ENCODE measurements around the gene GPRIN1. TPM values are rescaled to one million over a fixed set of nuclear protein-coding genes. Genes with fewer than 3 reads are reported as not detected.

GPRIN1 gene
- polyA plus RNA-seq, 1 of the 3 experiments (the other 2 are of a cell fraction), result 6.6 TPM

DNA sequence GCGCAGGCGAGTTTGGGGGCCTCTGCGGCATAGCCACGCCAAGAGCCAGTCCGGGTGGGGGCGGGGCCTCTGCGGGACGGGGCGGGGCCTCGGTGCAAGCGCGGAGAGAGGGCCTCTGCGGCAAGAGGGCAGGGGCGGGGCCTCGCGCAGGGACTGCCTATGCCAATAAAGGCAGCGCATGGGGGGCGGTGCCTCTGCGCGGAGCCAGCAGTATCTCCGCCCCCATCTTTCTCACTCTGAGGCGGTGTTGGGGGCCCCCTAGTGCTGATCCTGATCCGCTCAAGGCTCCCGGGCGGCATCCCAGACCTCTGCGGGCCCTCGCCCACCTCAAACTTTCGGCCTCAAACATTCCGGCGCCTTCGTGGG is 9.2 kb upstream of the GPRIN1 start (continued):
- TF ChIP-seq YY1 (IDR thresholded peaks at IDR 0.05; ENCODE audit: low read depth) (no peak), SMC3 (IDR thresholded peaks at IDR 0.05; ENCODE audit: low read depth, low read length) (peak; percentile 71), MEF2A (IDR thresholded peaks at IDR 0.05; ENCODE audit: borderline replicate concordance, low read depth) (no peak), CHD2 (IDR thresholded peaks at IDR 0.05; ENCODE audit: low read length, partially characterized antibody) (peak; percentile 8), FOXJ3 (CRISPR knock-in tag; IDR thresholded peaks at IDR 0.05) (no peak), GATA2 (CRISPR knock-in tag; IDR thresholded peaks at IDR 0.05) (peak; percentile 41; the same call in 1 of the 2 replicates), SIN3A (IDR thresholded peaks at IDR 0.05; ENCODE audit: borderline replicate concordance, low read depth, low read length) (no peak), MXI1 (IDR thresholded peaks at IDR 0.05; ENCODE audit: low read depth, low read length) (no peak), NFIC (IDR thresholded peaks at IDR 0.05; ENCODE audit: borderline replicate concordance) (no peak), TAF1 (IDR thresholded peaks at IDR 0.05; ENCODE audit: borderline replicate concordance, low read depth, low read length) (no peak)
- TF ChIP-seq, protein P1, sequence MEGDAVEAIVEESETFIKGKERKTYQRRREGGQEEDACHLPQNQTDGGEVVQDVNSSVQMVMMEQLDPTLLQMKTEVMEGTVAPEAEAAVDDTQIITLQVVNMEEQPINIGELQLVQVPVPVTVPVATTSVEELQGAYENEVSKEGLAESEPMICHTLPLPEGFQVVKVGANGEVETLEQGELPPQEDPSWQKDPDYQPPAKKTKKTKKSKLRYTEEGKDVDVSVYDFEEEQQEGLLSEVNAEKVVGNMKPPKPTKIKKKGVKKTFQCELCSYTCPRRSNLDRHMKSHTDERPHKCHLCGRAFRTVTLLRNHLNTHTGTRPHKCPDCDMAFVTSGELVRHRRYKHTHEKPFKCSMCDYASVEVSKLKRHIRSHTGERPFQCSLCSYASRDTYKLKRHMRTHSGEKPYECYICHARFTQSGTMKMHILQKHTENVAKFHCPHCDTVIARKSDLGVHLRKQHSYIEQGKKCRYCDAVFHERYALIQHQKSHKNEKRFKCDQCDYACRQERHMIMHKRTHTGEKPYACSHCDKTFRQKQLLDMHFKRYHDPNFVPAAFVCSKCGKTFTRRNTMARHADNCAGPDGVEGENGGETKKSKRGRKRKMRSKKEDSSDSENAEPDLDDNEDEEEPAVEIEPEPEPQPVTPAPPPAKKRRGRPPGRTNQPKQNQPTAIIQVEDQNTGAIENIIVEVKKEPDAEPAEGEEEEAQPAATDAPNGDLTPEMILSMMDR (IDR thresholded peaks at IDR 0.05), result peak; percentile 59
- TF ChIP-seq, protein P2, sequence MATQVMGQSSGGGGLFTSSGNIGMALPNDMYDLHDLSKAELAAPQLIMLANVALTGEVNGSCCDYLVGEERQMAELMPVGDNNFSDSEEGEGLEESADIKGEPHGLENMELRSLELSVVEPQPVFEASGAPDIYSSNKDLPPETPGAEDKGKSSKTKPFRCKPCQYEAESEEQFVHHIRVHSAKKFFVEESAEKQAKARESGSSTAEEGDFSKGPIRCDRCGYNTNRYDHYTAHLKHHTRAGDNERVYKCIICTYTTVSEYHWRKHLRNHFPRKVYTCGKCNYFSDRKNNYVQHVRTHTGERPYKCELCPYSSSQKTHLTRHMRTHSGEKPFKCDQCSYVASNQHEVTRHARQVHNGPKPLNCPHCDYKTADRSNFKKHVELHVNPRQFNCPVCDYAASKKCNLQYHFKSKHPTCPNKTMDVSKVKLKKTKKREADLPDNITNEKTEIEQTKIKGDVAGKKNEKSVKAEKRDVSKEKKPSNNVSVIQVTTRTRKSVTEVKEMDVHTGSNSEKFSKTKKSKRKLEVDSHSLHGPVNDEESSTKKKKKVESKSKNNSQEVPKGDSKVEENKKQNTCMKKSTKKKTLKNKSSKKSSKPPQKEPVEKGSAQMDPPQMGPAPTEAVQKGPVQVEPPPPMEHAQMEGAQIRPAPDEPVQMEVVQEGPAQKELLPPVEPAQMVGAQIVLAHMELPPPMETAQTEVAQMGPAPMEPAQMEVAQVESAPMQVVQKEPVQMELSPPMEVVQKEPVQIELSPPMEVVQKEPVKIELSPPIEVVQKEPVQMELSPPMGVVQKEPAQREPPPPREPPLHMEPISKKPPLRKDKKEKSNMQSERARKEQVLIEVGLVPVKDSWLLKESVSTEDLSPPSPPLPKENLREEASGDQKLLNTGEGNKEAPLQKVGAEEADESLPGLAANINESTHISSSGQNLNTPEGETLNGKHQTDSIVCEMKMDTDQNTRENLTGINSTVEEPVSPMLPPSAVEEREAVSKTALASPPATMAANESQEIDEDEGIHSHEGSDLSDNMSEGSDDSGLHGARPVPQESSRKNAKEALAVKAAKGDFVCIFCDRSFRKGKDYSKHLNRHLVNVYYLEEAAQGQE (IDR thresholded peaks at IDR 0.05; ENCODE audit: low read depth, low read length), result no peak
- TF ChIP-seq, protein P3, sequence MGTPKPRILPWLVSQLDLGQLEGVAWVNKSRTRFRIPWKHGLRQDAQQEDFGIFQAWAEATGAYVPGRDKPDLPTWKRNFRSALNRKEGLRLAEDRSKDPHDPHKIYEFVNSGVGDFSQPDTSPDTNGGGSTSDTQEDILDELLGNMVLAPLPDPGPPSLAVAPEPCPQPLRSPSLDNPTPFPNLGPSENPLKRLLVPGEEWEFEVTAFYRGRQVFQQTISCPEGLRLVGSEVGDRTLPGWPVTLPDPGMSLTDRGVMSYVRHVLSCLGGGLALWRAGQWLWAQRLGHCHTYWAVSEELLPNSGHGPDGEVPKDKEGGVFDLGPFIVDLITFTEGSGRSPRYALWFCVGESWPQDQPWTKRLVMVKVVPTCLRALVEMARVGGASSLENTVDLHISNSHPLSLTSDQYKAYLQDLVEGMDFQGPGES (IDR thresholded peaks at IDR 0.05; ENCODE audit: low read depth, low read length), result no peak
- TF ChIP-seq, protein P4, sequence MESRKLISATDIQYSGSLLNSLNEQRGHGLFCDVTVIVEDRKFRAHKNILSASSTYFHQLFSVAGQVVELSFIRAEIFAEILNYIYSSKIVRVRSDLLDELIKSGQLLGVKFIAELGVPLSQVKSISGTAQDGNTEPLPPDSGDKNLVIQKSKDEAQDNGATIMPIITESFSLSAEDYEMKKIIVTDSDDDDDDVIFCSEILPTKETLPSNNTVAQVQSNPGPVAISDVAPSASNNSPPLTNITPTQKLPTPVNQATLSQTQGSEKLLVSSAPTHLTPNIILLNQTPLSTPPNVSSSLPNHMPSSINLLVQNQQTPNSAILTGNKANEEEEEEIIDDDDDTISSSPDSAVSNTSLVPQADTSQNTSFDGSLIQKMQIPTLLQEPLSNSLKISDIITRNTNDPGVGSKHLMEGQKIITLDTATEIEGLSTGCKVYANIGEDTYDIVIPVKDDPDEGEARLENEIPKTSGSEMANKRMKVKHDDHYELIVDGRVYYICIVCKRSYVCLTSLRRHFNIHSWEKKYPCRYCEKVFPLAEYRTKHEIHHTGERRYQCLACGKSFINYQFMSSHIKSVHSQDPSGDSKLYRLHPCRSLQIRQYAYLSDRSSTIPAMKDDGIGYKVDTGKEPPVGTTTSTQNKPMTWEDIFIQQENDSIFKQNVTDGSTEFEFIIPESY (IDR thresholded peaks at IDR 0.05; ENCODE audit: borderline replicate concordance, low read depth), result no peak
